Karpas-422 (cell line): ENCODE data around the gene KMT2A. TPM values are rescaled to one million over a fixed set of nuclear protein-coding genes. Genes with fewer than 3 reads are reported as not detected.
"Not testable (repeated sequence)": the region's sequence is repeated elsewhere in the genome, so short reads cannot be mapped to it uniquely, and the experiment has no call there.

ENCODE experiments used
- DNase-seq: peaks from one replicate; pipeline ENCODE4 v3.0.0-alpha.2; 2015
- H2AFZ ChIP-seq: fragments of 200-600 bp; sonication (generic); 2 replicates; pipeline ENCODE4 v1.6.1; 2014; ENCODE audit warnings: antibody characterized with exemption, low read length, mixed read lengths
- H3K27ac ChIP-seq: fragments of 200-600 bp; sonication (generic); 2 replicates; pipeline ENCODE4 v1.5.1; 2014; ENCODE audit warnings: mild to moderate bottlenecking, low read length, moderate library complexity
- H3K27me3 ChIP-seq: fragments of 200-600 bp; sonication (generic); 2 replicates; pipeline ENCODE4 v1.6.1; 2014; ENCODE audit warnings: low read length, mixed read lengths
- H3K36me3 ChIP-seq: fragments of 200-600 bp; sonication (generic); 2 replicates; pipeline ENCODE4 v1.6.1; 2014; ENCODE audit warnings: low read length, mixed read lengths; ENCODE audit not compliant: insufficient read depth
- H3K4me1 ChIP-seq: fragments of 200-600 bp; sonication (generic); 2 replicates; pipeline ENCODE4 v1.6.1; 2014; ENCODE audit warnings: mild to moderate bottlenecking, low read length, mixed read lengths
- H3K4me2 ChIP-seq: fragments of 200-600 bp; sonication (generic); 2 replicates; pipeline ENCODE4 v1.6.1; 2014; ENCODE audit warnings: low read length, low read depth, mild to moderate bottlenecking; ENCODE audit not compliant: poor library complexity, severe bottlenecking
- H3K4me3 ChIP-seq: fragments of 200-600 bp; sonication (generic); 2 replicates; pipeline ENCODE4 v1.5.1; 2014; ENCODE audit warnings: mild to moderate bottlenecking, antibody characterized with exemption, low read length, mixed read lengths
- H3K79me2 ChIP-seq: fragments of 200-600 bp; sonication (generic); 2 replicates; pipeline ENCODE4 v1.6.1; 2014; ENCODE audit warnings: mild to moderate bottlenecking, low read length, mixed read lengths
- H3K9ac ChIP-seq: fragments of 200-600 bp; sonication (generic); 2 replicates; pipeline ENCODE4 v1.6.0; 2014; ENCODE audit warnings: low read length
- H3K9me2 ChIP-seq: fragments of 200-600 bp; sonication (generic), shearing (Covaris generic); replicated peaks from 2 replicates; pipeline ENCODE4 v1.6.0; 2014; ENCODE audit warnings: mild to moderate bottlenecking, low read length, moderate library complexity; ENCODE audit not compliant: insufficient read depth
- H3K9me3 ChIP-seq: fragments of 300-700, 200-600 bp; sonication (generic); 2 replicates; pipeline ENCODE4 v1.6.1; 2014; ENCODE audit warnings: low read length, mixed read lengths
- H4K20me1 ChIP-seq: fragments of 200-600 bp; sonication (generic); 2 replicates; pipeline ENCODE4 v1.6.1; 2014; ENCODE audit warnings: mild to moderate bottlenecking, antibody characterized with exemption, low read length, low read depth; ENCODE audit not compliant: insufficient read depth
- total RNA-seq: library from RNA; depleted of rRNA; stranded (reverse); fragments of >200 nt; shearing (Covaris generic); gene quantifications from 2 replicates; pipeline ENCODE4 v1.2.3, GENCODE V29; 2014; ENCODE audit warnings: low replicate concordance

KMT2A gene
- total RNA-seq, 1 experiment from 2014 or later, result 40.7 TPM

DNA sequence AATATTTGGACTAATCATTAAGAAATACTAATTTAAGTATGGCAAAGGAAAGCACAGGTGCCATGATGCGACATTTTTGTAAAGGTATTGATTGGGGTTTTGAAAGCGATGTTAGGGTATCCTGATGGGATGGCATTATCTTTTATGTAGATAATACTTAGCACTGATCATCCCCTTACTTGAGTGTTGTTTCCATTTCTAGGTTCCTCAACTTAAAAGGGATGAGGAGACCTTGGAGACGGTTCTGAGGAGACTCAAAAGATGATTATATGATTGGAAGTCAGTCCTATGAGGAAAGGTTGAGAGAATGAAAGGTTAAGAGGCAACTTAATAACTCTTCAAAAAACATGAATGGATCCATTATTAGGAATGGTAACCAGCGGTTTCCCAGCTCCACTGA is 11.1 kb downstream of the KMT2A start:
- DNase-seq, result no peak
- H3K27me3 ChIP-seq, result no peaks in the 10 kb centered on the region
- H3K9me3 ChIP-seq, result no peaks in the 10 kb centered on the region
- no peak overlapping the region for H3K4me2 ChIP-seq
- H4K20me1 ChIP-seq, result no peaks in the 10 kb centered on the region
- no peak overlapping the region for H2AFZ ChIP-seq
- H3K4me3 ChIP-seq, result no peak overlapping the region
- H3K9ac ChIP-seq, result no peak overlapping the region
- no peak overlapping the region for H3K27ac ChIP-seq
- no peaks in the 10 kb centered on the region for H3K4me1 ChIP-seq
- H3K9me2 ChIP-seq, result no peaks in the 10 kb centered on the region
- H3K79me2 ChIP-seq, result peaks cover 91% of the 10 kb centered on the region
- H3K36me3 ChIP-seq, result peaks cover 13% of the 10 kb centered on the region; the same call in 1 of the 2 replicates

DNA sequence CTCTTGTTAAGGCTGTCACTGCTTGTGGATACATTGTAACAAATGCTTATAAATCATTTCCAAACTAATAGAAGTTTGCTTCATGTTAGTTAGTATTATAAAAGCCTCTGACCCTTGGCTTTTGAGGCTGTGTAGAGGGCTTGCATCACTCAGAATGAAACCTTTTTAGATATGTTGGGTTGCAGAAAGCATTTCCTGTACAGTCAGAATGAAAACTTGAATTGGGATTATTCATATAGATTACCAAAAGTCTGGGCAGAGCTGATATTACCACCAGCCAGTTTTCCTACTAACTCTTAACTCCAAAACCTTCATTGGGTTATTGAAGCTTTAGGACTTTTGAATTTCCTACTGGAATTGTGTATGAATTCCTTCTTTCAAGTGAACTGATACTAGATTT is 12.0 kb downstream of the KMT2A start:
- Histone ChIP-seq H3K79me2 (peaks cover 88% of the 10 kb centered on the region), H3K27ac (no peak overlapping the region), H3K9me3 (no peaks in the 10 kb centered on the region), H3K4me3 (no peak overlapping the region), H3K9ac (no peak overlapping the region), H3K4me1 (no peaks in the 10 kb centered on the region), H3K4me2 (no peak overlapping the region), H3K9me2 (no peaks in the 10 kb centered on the region), H3K27me3 (no peaks in the 10 kb centered on the region), H3K36me3 (peaks cover 11% of the 10 kb centered on the region; the same call in 1 of the 2 replicates), H4K20me1 (no peaks in the 10 kb centered on the region), H2AFZ (no peak overlapping the region)
- no peak for DNase-seq

DNA sequence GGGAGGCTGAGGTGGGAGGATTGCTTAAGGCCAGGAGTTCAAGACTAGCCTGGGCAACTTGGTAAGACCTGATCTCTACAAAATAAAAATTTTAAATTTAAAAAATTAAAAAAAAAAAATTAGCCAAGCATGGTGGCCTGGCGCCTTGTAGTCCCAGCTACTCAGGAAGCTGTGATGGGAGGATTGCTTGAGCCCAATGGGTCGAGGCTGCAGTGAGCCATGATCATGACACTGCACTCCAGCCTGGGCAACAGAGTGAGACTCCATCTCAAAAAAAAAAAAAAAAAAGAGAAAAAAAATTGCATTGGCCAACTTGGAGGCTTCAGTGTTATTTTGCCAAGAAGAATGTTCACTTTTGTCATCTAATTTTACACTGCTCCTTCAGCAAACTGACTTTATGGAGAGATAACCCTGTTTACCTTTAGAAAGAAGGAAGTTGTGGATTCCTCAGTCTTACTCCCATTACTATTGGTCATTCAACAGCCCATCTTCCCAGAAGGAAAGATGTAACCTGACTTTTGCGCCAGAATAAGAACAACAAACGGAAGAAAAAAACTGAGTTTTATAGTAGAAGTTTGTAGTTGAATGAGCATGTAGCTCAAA is 13.1 kb downstream of the KMT2A start:
- Histone ChIP-seq H3K36me3 (peaks cover 5% of the 10 kb centered on the region; the same call in 1 of the 2 replicates), H3K4me3 (no peak overlapping the region), H3K27me3 (no peaks in the 10 kb centered on the region), H3K9ac (no peak overlapping the region), H3K9me2 (no peaks in the 10 kb centered on the region), H2AFZ (no peak overlapping the region), H3K4me1 (no peaks in the 10 kb centered on the region), H4K20me1 (no peaks in the 10 kb centered on the region), H3K27ac (no peak overlapping the region), H3K79me2 (peaks cover 88% of the 10 kb centered on the region), H3K4me2 (no peak overlapping the region), H3K9me3 (no peaks in the 10 kb centered on the region)
- DNase-seq, result no peak

DNA sequence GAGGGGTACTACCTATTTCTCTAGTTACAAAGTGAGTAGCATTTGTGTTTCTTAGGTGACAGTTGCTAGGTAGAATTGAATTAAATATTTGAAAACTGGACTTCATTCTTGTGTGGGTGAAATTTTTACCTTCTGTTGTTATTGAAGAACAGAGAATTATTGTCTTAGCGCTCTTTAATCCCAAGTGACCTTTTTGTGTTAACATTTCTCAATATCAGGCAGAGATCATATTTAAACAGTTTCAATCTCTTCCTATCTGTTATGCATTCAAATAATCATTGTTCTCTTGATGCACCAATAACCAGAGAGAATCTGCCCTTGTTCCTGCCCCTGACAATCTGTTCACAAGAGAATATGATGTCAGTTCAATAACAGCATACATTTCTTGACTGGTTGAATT is 14.2 kb downstream of the KMT2A start:
- H3K9me2 ChIP-seq, result no peaks in the 10 kb centered on the region
- peaks cover 85% of the 10 kb centered on the region for H3K79me2 ChIP-seq
- H2AFZ ChIP-seq, result no peak overlapping the region
- no peaks in the 10 kb centered on the region for H3K27me3 ChIP-seq
- no peaks in the 10 kb centered on the region; the same call in 1 of the 2 replicates for H3K36me3 ChIP-seq
- no peak overlapping the region for H3K4me3 ChIP-seq
- H3K27ac ChIP-seq, result no peak overlapping the region
- no peak for DNase-seq
- no peaks in the 10 kb centered on the region for H3K9me3 ChIP-seq
- H3K9ac ChIP-seq, result no peak overlapping the region
- H3K4me1 ChIP-seq, result no peaks in the 10 kb centered on the region
- H3K4me2 ChIP-seq, result no peak overlapping the region
- H4K20me1 ChIP-seq, result no peaks in the 10 kb centered on the region

DNA sequence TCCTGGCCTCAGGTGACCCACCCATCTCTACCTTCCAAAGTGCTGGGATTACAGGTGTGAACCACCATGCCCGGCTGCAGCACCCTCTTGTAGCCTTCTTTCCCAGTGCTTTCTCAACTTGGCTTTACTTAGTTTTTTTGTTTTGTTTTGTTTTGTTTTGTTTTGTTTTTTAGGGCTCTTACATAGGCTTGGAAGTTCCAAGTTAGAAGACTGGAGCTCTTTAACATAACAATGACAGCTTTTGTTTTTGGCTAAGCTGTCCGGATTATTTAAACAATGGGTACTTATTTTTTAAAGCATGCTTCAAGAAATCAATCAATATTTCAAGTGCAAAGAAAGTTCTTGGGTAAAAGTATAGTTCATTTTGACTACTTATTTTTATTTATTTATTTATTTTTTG is 25.9 kb downstream of the KMT2A start:
- Histone ChIP-seq H4K20me1 (no peaks in the 10 kb centered on the region), H3K9me2 (no peaks in the 10 kb centered on the region), H3K9me3 (no peaks in the 10 kb centered on the region), H3K27me3 (no peaks in the 10 kb centered on the region), H3K36me3 (no peaks in the 10 kb centered on the region), H3K27ac (no peak overlapping the region), H3K4me3 (no peak overlapping the region), H3K4me1 (no peaks in the 10 kb centered on the region), H3K79me2 (peaks cover 77% of the 10 kb centered on the region), H3K9ac (no peak overlapping the region), H2AFZ (no peak overlapping the region), H3K4me2 (no peak overlapping the region)
- DNase-seq, result no peak

DNA sequence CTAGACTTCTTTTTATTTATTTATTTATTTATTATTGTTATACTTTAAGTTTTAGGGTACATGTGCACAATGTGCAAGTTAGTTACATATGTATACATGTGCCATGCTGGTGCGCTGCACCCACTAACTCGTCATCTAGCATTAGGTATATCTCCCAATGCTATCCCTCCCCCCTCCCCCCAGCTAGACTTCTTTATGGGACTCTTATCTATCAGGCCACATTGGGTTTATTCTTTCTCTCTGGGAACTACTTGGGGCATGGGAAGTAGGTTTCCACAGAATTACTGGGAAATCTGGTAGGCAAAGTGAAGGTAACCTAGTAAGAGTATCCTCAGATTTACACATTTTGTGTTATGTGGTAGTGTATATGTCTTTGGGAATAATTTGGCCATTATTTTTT is 32.7 kb downstream of the KMT2A start:
- DNase-seq, H3K4me2 ChIP-seq, H3K9me2 ChIP-seq, H2AFZ ChIP-seq, H3K36me3 ChIP-seq, H4K20me1 ChIP-seq, H3K27me3 ChIP-seq, H3K27ac ChIP-seq, H3K4me1 ChIP-seq, H3K9me3 ChIP-seq, H3K4me3 ChIP-seq, H3K9ac ChIP-seq: not testable (repeated sequence)
- peaks cover 45% of the 10 kb centered on the region for H3K79me2 ChIP-seq

DNA sequence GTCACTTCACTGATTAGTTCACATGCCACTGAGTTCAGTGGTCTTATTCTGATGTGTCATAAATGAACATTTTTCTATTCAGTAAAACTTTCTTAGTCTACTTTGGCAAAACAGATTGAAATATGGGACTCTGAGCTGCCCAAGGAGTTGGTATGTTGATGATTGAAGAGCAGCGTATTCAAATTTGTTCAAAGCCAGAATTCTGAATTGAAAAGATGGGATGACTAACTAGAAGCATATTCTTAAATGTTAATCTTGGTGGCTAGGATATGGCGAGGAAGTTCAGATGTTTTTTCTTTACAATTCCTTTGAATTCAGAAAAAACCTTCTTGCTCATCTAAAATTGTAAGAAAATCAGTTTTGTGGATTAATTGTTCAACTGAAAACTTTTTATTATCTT is 34.7 kb downstream of the KMT2A start:
- Histone ChIP-seq H3K36me3 (no peaks in the 10 kb centered on the region; the same call in 1 of the 2 replicates), H3K4me2 (no peak overlapping the region), H3K27ac (no peak overlapping the region), H4K20me1 (no peaks in the 10 kb centered on the region), H3K79me2 (peaks cover 30% of the 10 kb centered on the region), H3K4me3 (no peak overlapping the region), H3K9me3 (no peaks in the 10 kb centered on the region), H3K9me2 (no peaks in the 10 kb centered on the region), H3K27me3 (no peaks in the 10 kb centered on the region), H3K9ac (no peak overlapping the region), H2AFZ (no peak overlapping the region), H3K4me1 (no peaks in the 10 kb centered on the region)
- DNase-seq, result no peak

DNA sequence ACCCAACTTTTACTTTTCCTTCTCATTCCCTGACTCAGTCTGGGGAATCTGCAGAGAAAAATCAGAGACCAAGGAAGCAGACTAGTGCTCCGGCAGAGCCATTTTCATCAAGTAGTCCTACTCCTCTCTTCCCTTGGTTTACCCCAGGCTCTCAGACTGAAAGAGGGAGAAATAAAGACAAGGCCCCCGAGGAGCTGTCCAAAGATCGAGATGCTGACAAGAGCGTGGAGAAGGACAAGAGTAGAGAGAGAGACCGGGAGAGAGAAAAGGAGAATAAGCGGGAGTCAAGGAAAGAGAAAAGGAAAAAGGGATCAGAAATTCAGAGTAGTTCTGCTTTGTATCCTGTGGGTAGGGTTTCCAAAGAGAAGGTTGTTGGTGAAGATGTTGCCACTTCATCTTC is 37.2 kb downstream of the KMT2A start:
- Histone ChIP-seq H3K4me3 (no peak overlapping the region), H3K79me2 (peaks cover 16% of the 10 kb centered on the region), H3K9me3 (no peaks in the 10 kb centered on the region), H3K9ac (no peak overlapping the region), H4K20me1 (no peaks in the 10 kb centered on the region), H3K27me3 (no peaks in the 10 kb centered on the region), H2AFZ (no peak overlapping the region), H3K9me2 (no peaks in the 10 kb centered on the region), H3K27ac (no peak overlapping the region), H3K4me1 (no peaks in the 10 kb centered on the region), H3K36me3 (peaks cover 7% of the 10 kb centered on the region; the same call in 1 of the 2 replicates), H3K4me2 (no peak overlapping the region)
- no peak for DNase-seq
